HG03469 (cell line): ENCODE results near the gene FCSK.
"Not testable (repeated sequence)": the region's sequence is repeated elsewhere in the genome, so short reads cannot be mapped to it uniquely, and the experiment has no call there.

ENCODE experiments used
- ATAC-seq: cut with Tn5 transposase; IDR thresholded peaks from one replicate; pipeline ENCODE4 v1.9.1; 2021; ENCODE audit warnings: mild to moderate bottlenecking, moderate library complexity, moderate number of reproducible peaks; ENCODE audit not compliant: unreplicated experiment

Gene FCSK

GRCh38 chr16:70522216-70523075 is 68.1 kb downstream of the FCSK start:
- ATAC-seq = no peak

GRCh38 chr16:70523076-70523742 is 68.8 kb downstream of the FCSK start, which contains the start of gene COG4:
TSS of gene COG4 (minus strand) at chr16:70523554. CDS start at chr16:70523543, 11 bp downstream.
- no peak for ATAC-seq

- ATAC-seq = no peak
Observed at GRCh38 chr16:70523743-70524398, 69.5 kb downstream of the FCSK start, which contains the start of gene SF3B3. TSS of gene SF3B3 (plus strand) at chr16:70523816. CDS start at chr16:70526657, 2,841 bp downstream.

- ATAC-seq = not testable (repeated sequence)
Observed at GRCh38 chr16:70524399-70524825, 70.0 kb downstream of the FCSK start.

GRCh38 chr16:70526403-70526802 is 72.0 kb downstream of the FCSK start:
- ATAC-seq = no peak

GRCh38 chr16:70527315-70527996 is 73.1 kb downstream of the FCSK start:
- ATAC-seq = no peak

- no peak for ATAC-seq
Observed at GRCh38 chr16:70529051-70529777, 74.8 kb downstream of the FCSK start.
